Measurements from ENCODE around the gene TBC1D16.

TBC1D16 gene

DNA sequence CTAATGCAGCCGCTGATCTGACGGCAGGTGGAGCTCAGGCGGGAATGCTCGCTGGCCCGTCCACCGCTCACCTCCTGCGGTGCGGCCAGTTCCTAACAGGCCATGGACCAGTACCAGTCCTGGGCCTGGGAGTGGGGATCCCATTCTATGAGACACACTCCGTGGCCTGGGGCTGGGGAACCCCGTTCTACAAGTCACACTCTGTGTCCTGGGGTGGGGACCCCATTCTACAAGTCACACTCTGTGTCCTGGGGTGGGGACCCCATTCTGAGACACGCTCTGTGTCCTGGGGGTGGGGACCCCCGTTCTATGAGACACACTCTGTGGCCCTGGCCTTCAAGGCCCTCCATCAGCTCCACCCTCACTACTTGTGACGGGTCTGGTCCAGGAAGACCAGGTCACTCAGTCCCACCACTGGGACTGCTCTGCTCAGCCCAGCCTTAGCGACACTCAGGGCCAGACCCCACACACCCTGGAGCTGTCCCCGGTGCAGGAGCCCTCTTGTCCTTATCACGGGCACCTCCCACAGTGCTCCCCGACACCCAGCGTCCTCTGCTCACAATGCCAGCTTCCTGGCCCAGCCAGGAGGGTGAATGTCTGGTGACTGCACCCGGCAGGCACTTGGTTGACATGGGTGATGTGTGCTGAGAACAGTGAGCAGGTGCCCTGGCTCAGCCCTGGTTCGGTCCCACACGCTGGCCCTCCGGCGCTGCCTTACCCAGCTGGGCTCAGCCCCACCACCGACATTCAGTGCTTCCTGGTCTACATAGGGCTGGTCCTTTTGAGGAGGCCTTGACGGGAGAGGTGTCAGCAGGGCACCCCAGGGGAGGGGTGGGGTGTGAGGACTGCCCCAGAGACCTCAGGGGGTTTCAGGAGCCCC, 89.1 kb downstream of the TBC1D16 start:
- TF ChIP-seq, protein P1, sequence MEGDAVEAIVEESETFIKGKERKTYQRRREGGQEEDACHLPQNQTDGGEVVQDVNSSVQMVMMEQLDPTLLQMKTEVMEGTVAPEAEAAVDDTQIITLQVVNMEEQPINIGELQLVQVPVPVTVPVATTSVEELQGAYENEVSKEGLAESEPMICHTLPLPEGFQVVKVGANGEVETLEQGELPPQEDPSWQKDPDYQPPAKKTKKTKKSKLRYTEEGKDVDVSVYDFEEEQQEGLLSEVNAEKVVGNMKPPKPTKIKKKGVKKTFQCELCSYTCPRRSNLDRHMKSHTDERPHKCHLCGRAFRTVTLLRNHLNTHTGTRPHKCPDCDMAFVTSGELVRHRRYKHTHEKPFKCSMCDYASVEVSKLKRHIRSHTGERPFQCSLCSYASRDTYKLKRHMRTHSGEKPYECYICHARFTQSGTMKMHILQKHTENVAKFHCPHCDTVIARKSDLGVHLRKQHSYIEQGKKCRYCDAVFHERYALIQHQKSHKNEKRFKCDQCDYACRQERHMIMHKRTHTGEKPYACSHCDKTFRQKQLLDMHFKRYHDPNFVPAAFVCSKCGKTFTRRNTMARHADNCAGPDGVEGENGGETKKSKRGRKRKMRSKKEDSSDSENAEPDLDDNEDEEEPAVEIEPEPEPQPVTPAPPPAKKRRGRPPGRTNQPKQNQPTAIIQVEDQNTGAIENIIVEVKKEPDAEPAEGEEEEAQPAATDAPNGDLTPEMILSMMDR (IDR thresholded peaks at IDR 0.05; ENCODE audit: low read depth, low read length), result no peak
- H3K4me3 ChIP-seq (ENCODE audit: low read depth, low read length), result no peak overlapping the region

DNA sequence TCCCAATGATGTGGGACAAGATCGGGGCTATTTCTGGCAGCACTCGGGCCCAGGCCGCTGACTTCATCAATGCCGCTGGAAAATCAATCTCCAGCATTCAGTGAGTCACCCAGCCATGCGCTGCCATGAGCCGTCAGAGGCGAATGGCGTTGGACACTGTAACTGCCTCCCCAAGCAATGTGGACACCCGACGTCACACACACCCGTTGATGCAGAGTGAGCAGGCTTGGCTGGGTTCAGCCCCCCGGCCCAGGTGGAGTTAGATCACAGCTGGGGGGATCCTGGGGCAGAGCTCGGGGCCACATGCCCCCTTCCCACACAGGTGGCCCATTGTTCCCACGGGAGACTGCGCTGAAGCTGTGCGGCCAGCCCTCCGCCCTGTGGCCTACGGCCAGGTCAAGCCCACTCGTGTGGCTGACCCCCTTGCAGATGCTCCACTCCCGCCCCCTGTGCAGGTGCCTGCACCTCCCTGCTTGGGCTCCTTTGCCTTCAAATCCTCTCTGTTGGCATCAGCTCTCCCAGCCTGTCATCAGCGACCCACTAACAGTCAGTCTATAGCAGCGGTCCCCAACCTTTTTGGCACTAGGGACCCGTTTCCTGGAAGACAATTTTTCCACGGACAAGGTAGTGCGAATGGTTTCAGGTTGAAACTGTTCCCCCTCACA, 89.9 kb downstream of the TBC1D16 start:
- no peak overlapping the region for H3K4me3 ChIP-seq (ENCODE audit: low read depth, low read length)

DNA sequence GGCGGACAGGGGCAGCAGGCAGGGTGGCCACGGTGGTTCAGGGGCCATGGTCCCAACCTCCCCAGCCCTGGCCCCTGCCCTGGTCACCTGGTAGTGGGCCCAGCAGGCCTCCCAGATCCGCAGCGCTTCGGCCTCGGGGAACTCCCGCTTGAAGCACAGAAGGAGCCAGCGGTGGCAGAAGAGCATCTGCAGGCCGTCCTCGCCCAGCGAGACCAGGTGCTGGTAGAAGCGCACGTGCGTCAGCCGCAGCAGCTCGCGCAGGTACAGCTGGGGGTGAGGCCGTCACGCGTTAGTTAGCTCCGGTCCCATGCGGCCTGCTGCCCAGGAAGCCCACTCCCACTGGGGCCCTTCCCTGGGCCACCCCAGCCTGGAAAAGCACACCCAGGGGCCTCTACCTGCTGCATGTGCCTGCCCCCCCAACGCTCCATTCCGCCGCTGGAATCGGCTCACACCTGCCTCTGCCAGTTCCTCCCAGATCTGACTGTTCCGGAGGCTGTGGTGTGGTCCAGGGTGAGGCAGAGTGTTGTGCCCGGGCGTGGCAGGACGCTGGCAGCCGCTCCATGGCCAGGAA, 90.8 kb downstream of the TBC1D16 start:
- TF ChIP-seq, protein P1 (IDR thresholded peaks at IDR 0.05; ENCODE audit: low read depth, low read length), result no peak
- H3K4me3 ChIP-seq (ENCODE audit: low read depth, low read length), result no peak overlapping the region

More for the DNA sequence above, 89.9 kb downstream of the TBC1D16 start:
- TF ChIP-seq, protein P1 (IDR thresholded peaks at IDR 0.05; ENCODE audit: low read depth, low read length), result no peak

DNA sequence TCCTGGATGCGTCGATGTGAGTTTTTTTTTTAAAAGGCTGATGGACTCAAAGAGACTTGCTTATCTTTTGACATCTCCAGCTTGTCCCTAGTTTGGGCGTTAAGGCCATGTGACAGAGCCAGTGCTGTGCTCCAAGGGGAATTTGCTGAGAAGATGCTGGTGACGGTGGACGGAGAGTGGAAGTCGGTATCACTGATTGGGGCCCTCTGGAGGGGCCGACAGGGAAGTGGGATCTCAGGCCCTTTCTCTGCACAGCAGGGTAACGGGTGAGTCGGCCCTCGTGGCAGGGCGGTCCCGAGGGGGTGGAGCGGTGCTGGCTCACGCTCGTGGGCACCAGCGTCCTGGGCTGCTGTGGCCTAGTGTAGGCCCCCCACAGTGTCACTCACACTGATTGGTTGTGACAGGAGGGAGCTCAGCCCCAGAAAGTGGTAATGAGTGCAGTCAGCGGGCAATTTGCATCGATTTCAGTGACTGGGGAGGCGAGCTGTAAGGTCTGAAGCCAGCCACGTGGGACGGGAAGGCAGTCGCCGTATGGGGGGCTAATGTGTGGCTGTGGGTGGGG, 91.3 kb downstream of the TBC1D16 start:
- H3K4me3 ChIP-seq (ENCODE audit: low read depth, low read length), result no peak overlapping the region
- TF ChIP-seq, protein P1 (IDR thresholded peaks at IDR 0.05; ENCODE audit: low read depth, low read length), result no peak

DNA sequence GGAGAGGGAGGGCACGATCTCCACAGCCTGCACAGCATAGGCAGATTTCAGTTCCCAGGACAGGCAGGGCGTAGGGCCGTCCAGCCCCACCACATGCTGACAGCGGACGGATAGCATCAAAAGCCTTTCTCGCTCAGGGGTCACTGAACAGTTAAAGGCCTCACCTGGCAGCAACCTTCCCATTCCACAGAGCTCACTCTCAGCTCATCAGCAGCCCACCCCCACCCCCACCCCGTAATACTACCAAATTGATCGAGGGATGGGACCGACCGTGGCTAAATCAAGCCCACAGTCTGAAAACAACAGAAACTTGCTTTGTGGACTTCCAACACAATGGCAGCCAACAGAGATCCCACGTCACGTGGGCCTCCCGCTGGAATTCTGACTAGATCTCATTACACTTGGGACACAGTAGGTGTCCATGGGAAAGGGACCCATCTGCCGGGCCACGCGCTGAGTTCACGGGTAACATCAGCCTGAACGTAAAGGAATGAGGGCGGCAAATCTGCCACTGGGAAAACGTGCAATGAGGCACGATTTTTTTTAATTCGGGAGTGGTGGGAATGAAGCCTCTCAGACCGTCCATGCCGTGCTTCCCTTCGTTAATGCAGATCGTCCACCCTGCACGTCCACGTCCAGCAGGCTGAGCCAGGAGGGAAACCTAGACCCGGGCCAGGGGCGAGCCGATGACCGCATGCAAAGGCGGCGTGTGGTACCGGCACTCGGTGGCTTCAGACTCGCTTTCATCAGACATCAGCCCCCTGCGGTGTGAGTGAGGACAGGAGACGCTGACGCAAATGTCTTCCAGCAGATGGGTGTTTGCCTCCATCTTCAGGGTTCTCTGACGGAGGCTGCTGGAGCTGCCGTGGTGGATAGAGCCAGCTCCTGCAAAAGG, 92.1 kb downstream of the TBC1D16 start:
- TF ChIP-seq, protein P1 (IDR thresholded peaks at IDR 0.05; ENCODE audit: low read depth, low read length), result no peak
- no peak overlapping the region for H3K4me3 ChIP-seq (ENCODE audit: low read depth, low read length)

DNA sequence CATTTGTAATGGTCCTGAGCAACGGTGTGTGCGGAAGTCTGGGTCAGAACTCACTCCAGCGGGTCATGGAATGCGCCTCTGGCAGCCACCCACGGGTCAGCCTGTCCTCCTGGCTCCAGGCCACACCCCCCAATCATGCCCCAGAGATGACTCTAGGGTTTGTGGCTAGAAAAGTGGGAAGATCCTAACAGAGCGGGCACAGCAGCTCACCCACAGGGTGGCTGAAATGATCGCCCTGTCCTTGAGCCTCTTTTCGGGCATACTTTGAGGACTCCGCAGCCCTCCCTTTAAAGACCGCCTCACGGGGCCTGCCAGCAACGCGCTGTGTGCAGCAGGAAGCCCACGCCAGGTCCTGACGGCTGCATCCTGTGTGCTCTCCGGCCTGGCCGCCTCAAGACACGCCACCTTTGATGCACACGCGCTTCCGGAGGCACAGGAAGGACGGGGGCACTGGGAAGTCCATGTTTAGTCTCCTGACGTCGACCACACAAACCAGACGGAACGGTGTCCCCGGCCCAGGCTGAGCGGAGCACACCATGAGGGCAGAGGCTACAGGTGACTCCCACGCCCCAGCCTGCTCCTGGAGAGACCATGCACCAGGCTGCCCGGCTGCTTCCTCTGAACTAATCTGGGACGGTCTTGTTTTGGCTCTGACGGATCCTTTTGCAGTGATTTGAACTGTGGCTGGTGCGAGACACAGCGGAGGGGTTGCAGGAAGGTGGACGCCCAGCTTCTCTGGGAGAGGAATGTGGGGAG, 92.9 kb downstream of the TBC1D16 start:
- TF ChIP-seq, protein P1 (IDR thresholded peaks at IDR 0.05; ENCODE audit: low read depth, low read length), result no peak
- no peak overlapping the region for H3K4me3 ChIP-seq (ENCODE audit: low read depth, low read length)

Data from WI38 (cell line).